Activated CD4-positive, CD25-positive, alpha-beta regulatory T cell treated with anti-CD3 and anti-CD28 coated beads, Interleukin-2, amount 50 U/mL, for 72 hours (primary cell): Measurements from ENCODE around the gene STAT3.

Experiments used
- DNase-seq: peaks from one replicate; pipeline ENCODE4 v3.0.0; 2021

STAT3 gene

GRCh38 chr17:42289611-42290181 lies 98.5 kb downstream of the STAT3 start:
- peak; percentile 42 for DNase-seq

DNA sequence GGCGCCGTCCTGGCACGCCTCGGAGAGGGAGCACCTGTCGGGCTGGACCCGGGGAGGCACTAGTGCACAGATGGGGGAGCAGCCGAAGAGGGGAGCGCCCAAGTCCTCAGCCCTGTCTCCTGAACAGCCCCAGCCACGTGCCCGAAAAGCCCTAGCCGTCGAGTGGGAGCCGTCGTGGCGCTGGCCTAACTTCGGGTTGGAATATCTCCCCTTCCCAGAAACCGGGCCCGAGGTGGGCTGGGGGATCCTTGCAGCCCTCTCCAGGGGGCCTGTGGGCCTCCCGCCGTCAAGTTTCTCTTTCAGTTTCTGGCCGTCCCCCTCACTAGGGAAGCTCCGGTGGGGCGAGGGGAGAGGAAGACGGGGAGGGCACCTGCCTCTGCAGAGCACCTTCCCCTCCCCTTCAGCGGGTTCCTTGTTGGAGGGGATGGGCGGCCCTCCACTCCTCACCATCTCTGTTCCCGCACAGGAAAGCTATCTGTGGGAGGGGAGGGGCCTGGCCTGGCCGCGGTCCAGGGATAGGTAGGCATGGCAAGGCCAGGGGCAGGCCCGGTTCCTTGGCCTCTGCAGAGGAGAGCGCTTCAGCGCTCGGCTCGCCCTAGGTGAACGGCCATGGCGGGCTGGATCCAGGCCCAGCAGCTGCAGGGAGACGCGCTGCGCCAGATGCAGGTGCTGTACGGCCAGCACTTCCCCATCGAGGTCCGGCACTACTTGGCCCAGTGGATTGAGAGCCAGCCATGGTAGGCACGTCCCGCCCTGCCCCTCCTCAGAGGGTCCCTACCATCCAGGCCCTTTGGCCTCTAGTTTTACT lies 99.2 kb downstream of the STAT3 start:
- DNase-seq = peak; percentile 61

GRCh38 chr17:42287977-42288802 lies 100.1 kb downstream of the STAT3 start, which contains the start of gene STAT5A:
STAT5A (plus strand) TSS chr17:42288498; CDS start chr17:42289412, 914 bp downstream.
- peak; percentile 77 for DNase-seq

DNA sequence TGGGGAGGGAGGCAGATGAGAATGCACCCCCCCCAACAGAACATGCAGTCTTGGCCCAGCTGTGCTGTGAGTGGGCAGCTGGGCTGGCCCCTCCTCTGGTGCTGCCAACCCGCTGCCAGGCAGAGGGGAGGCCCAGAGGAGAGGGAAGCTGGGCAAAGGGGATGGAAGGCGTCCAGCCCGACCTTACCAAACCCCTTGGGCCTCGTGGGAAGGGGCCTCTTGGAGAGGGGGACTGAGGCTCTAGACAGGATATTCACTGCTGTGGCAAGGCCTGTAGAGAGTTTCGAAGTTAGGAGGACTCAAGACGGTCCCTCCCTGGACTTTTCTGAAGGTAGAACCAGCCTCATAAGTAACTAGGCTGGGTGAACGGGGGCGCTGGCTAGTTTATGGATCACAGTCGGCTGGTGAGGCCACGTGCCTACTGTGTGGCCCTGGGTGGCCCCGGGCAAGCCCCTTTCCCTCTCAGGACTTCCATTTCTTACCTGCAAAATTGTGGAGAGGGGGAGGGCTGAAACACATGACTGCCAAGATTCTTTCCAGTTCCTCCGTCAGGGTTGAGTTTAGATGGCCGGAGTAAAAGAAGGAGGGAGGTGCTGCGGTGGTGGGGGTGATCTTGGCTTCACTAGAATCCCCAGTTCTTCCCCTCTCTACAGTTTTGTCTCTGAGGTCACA lies 100.8 kb downstream of the STAT3 start:
- DNase-seq = peak; percentile 58

- DNase-seq = peak; percentile 28
Measured at GRCh38 chr17:42286411-42287221, 101.6 kb downstream of the STAT3 start.

DNA sequence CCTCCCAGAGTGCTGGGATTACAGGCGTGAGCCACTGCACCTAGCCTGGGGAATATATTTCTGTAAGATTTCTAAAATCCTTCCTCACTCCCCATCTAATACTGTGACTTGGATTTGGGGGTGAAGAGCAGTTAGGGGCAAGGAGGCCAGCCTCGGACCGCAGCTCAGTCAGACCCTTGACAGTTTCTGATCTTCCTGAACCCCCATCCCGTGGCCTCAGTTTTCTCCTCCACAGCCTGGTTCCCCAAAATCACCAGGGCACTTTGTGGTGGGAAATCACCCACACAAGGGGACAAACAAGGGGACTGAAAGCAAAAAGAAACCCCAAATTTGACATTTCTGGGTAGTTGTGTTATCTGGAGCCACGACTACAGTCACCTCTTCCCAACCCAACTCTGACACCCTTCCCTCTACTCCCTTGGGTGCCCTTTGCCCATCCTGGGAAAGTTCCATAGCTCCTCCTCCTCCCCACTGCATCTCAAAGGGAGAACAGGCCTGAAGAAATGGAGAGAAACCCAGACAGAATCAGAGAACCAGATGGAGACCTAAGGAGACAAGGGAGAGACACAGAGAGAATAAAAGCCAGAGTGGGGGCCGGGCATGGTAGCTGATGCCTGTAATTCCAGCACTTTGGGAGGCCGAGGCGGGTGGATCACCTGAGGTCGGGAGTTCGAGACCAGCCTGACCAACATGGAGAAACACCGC lies 102.7 kb downstream of the STAT3 start:
- DNase-seq = peak; percentile 8

DNA sequence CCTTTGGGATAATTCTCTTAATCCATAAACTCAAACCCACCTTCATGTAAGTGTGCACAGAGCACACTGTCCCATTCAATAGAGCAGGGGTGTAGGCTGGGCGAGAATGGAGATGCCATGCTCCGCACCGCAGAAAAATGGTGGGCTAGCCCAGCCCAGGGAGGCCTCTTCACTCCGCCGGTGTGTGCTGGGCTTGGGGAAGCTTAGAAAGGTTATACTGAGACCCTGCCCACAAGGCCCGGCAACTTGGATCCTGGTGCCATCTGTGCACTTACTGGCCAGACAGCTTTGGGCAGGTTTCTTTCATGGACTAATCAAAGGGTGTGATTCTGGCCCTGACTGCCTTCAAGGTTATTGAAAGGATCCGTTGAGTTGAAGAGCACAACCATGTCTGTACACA lies 103.7 kb downstream of the STAT3 start:
- DNase-seq = peak; percentile 15

DNA sequence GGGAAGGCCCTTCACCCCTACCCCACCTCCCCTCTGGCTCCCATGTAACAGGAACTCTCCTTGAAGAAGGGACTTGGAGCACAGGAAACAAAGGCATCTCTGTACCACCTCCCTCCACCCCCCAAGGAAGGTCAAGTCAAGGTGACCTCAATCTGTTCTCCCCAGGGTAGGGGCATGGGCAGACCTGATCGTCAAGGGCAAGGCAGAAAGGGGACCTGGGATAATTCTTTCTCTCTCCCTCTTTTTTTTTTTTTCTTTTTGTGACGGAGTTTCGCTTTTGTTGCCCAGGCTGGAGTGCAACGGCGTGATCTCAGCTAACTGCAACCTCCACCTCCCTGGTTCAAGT lies 104.2 kb downstream of the STAT3 start:
- DNase-seq = no peak

DNA sequence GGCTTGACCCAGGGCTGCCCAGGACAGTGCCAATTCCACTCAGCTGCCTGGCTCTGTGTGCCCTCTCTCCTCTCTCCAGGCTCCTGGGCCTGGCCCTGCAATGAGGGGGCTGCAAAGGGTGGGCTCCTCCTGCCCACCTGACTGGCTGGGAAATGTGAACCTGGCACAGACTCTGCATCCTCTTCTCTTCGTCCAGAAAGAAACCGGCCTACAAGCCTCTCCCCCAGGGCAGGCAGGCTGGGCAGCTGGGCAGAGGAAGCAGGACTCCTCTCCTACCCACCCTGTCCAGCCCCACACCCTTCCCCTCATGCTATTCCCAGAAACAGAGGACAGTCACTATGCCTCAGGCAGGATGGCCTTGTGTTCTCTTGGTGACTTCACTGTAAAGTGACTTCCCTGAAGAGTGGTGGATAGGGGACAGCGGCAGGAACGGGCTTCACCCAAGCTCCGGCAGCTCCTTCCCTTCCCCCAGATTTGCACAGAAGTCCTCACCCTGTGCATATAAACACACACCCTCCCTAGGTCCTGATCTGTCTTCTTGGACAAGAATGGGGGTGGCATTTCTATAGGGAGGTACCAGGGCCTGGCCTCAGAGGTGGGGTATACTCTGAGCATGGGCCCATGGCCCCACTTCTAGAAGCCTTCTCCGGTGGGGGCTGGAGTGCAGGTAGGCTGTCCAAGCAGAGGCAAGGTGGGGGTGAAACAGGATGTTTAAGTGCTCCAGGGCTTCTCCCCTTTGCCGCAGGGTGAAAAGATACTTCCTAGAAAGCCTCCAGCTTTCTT lies 104.8 kb downstream of the STAT3 start:
- peak; percentile 20 for DNase-seq

DNA sequence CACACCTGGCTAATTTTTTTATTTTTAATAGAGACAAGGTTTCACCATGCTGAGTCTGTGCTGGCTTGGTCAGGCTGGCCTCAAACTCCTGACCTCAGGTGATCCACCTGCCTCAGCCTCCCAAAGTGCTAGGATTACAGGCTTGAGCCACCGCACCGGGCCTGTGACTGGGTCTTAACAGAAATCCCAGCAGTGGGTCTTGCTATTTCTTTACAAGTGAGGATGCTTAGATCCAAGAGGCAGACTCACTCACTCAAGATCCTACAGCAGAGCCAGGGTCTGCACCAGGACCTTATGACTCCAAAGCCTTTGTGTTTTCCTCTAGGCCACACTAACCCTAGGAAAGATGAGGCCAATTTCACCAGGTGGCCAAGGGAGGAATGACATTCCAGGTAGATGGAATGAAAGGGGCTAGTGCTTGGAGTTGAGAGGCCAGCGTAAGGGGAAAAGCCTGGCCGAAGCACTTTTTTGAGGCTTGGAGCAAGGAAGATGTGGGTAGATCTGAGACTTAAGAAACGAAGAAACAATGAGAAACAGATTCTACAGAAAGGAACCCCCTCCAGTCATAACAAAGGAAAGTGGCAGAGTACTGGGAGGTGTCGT lies 105.7 kb downstream of the STAT3 start:
- peak; percentile 9 for DNase-seq

DNA sequence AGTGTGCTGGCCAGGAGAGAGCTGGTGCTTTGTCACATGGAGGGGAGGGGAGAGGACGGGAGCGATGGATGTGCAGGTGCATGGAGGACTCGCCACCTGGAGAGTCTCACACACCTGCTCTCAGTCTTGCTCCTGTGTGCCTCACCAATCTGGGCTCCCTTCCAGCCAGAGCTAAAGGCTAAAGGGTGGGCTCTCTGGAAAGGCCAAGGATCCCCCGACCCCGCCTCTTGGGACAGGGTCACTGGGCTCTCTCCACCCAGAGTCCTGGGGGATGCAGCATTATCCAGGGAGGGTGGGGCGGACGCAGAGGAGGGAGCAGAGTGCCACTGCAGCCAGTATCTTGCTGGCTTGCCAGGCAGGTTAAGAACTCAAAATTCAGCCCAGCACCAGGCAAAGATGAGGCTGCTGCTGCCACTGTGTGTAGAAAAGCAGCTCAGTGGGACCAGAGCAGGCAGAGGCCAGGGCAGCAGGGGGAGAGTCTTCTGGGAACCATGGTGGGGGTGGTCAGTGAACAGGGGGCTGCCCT lies 106.6 kb downstream of the STAT3 start:
- peak; percentile 27 for DNase-seq

GRCh38 chr17:42279776-42280630 lies 108.2 kb downstream of the STAT3 start:
- no peak for DNase-seq

- no peak for DNase-seq
Measured at GRCh38 chr17:42277342-42277712, 110.9 kb downstream of the STAT3 start.

DNA sequence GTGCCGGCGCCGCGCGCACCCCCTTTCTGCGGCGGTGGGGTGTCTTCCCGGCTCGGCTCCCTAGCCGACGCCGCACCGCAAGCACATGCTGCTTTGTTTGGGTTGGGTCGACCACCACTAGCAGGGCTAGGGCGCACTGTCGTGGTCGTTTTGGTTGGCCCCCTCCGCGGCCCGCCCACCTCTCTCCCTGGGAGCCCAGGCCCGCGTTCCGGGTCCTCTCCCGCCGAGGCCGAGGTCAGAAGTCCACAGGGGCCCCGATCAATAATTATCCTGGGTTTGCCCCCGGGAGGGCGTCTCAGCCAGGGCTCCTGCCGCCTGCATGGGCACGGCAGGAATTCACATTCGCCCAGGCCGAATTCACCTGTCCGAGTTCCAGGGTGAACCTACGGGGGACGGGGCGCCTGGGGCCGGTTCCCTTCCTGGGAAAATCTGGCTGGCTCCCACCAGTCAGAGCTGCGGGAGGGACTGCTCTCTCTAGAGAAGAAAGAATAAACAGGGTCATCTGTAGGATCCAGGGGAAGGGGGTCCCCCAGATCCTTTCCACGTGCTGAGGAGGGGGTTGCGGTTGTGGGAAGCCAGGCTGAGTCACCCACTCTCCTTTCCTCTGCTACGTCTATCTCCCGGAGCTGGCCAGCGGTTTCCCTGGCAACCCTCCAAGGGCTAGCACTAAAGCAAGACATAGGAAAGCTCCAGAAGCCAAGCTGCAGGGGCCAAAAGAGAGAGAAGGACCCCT lies 111.5 kb downstream of the STAT3 start:
- DNase-seq = peak; percentile 38

DNA sequence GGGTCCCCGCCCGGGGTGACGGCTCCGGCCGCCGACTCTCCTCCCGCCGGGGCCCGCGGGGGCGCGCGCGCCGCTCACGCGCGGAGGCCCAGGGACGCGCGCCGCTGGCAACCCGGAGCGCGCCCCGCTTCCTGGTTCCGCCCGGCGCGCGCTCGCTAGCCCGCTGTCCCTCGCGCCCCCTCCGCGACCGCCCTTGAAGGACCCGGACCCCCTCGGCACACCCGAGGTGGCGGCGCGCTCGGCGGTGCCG lies 112.0 kb downstream of the STAT3 start, which contains the start of gene STAT5B:
Gene STAT5B, minus strand, starts transcription at position 33 of the 250 bp plus-strand sequence. CDS start 44,264 bp downstream, outside the sequence.
- DNase-seq = peak; percentile 80

DNA sequence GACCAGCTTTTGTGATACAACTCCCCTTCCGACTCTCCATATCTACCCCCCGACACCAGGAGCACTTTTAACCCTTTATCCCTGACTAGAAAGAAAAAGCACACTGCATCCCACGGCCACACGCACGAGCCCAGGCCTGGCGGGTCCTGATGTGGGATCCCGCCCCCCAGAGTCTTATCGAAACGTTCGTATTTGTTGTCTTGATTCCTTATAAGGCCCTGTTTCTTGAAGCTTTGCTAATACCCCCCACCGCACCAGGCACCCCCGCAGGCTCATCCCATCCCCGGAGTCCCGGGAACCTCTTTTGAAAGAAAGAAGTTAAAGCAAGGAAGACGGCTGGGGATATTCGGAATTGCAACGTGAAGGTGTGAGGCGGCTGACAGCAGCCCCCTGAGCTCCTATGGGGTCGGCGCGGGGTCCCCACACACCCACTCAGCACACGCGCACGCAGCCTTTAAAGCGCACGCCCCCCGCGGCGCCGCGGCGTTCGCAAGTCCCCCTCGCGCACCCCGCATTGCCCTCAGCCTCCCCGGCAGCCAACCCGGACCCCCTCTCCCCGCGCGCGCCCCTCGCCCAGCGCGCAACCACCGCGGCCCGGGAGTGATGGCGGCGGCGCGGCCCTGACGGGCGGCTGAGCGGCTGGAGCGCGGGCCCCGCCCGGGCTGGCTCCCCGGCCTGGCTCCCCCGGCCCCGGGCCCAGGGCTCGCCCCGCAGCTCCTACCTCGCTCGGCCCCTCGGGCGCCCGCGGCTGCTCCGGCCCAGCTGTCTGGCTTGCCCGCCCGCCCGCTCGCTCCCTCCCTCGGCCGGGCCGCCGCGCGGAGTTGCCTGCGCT lies 112.5 kb downstream of the STAT3 start:
- DNase-seq = peak; percentile 37

GRCh38 chr17:42274812-42275526 lies 113.3 kb downstream of the STAT3 start:
- no peak for DNase-seq
